ENCODE results near the gene THSD7B. TPM values are rescaled to one million over a fixed set of nuclear protein-coding genes. Genes with fewer than 3 reads are reported as not detected.

THSD7B gene
- total and polyA plus RNA-seq, 9 of the 15 experiments (the other 6 are each of a cell fraction or from before 2014, with no cell fraction given) = not detected

GRCh38 chr2:136935119-136935518 lies 169.8 kb downstream of the THSD7B start (continued):
- no peak for TF ChIP-seq CUX1 (CRISPR knock-in tag; IDR thresholded peaks at IDR 0.05)
- no peak for TF ChIP-seq HES1 (IDR thresholded peaks at IDR 0.05; ENCODE audit: low read depth)

GRCh38 chr2:136956050-136956449 lies 190.7 kb downstream of the THSD7B start:
- H3K4me3 ChIP-seq = no peak overlapping the region
- ChIA-PET CTCF (ENCODE audit: low intra/inter-chr PET ratio) (no interaction called here), POLR2A (no interaction called here)
- no peaks in the 10 kb centered on the region for H3K79me2 ChIP-seq (ENCODE audit: control insufficient read depth, insufficient read depth, low read length)
- intact Hi-C loops (cut with micrococcal nuclease) = no loop called here
- H3K27me3 ChIP-seq (ENCODE audit: control insufficient read depth in 2 of 2, insufficient read depth in 2 of 2, low read length in 2 of 2) = no peaks in the 10 kb centered on the region
- no peaks in the 10 kb centered on the region for H3K9me1 ChIP-seq (ENCODE audit: control insufficient read depth, insufficient read depth, low read length)
- no peak overlapping the region for H3K9ac ChIP-seq (ENCODE audit: insufficient read depth in 1 of 2, low read depth in 2 of 2, low read length in 2 of 2)
- TF ChIP-seq ZNF3 (CRISPR knock-in tag; IDR thresholded peaks at IDR 0.05) (no peak), MAFF (IDR thresholded peaks at IDR 0.05; ENCODE audit: low read length) (0 out of 2 replicates have a peak, but pooled peaks have one; percentile 8)
- H3K4me1 ChIP-seq (replicated peaks in 1 of 2; ENCODE audit: control insufficient read depth in 2 of 2, insufficient read depth in 2 of 2, low read length in 2 of 2) = no peaks in the 10 kb centered on the region
- H2AFZ ChIP-seq (ENCODE audit: low read depth, low read length) = no peak overlapping the region
- H3K4me2 ChIP-seq (ENCODE audit: insufficient read depth, low read length) = no peak overlapping the region
- no peaks in the 10 kb centered on the region for H3K9me3 ChIP-seq (replicated peaks; ENCODE audit: control insufficient read depth, insufficient read depth, low read depth, low read length)
- in situ Hi-C loops (cut with MboI) = no loop called here
- no peak overlapping the region for H3K27ac ChIP-seq (ENCODE audit: extremely low read depth, low read depth, low read length)
- no TSS peak for BruUV-seq (replicated peaks)
- WGBS (ENCODE audit: insufficient coverage, low coverage, missing lambda C conversion rate) = 0% methylated on average over 1 of the region's 1 CpG
- FAIRE-seq = no peak
- no peaks in the 10 kb centered on the region for H4K20me1 ChIP-seq (replicated peaks; ENCODE audit: control insufficient read depth, insufficient read depth, low read length)
- no peaks in the 10 kb centered on the region for H3K36me3 ChIP-seq (ENCODE audit: control insufficient read depth, insufficient read depth, low read length)
- no peak for ATAC-seq
- no peak for DNase-seq (ENCODE audit: extremely low read depth in 1 of 4, low spot score in 3 of 4)

All from K562 (cell line).